NOMO-1 treated with DMSO at 0.1 percent for 48 hours (cell line): ENCODE results near the gene PMEL.
"Not testable (repeated sequence)": the region's sequence is repeated elsewhere in the genome, so short reads cannot be mapped to it uniquely, and the experiment has no call there.

Experiments
- DNase-seq: peaks from one replicate; lab custom pipeline; 2025; ENCODE audit not compliant: unreplicated experiment; lab: John Stamatoyannopoulos, UW

PMEL gene

DNA sequence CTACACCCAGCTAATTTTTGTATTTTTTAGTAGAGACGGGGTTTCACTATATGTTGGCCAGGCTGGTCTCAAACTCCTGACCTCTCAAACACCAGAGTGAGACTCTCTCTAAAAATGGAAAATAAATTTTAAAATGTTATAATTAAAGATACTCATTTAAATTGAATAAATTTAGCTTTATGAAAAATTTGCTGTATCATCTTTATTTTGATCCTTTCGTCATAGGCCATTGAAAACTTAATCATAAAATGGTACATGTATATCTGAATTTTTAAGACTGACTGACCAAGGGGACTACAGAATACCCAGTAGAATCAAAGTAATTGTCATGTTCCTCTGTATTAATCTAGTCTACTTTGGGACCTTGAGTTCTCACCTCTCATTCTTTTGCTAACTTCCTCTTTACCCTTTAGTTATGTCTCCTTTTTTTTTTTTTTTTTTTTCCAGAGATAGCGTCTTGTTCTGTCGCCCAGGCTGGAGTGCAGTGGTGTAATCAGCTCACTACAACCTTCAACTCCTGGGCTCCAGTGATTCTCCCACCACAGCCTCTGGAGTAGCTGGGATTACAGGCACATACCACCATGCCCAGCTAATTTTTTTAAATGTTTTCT lies 17.5 kb upstream of the PMEL start:
- DNase-seq = peak; percentile 49

DNA sequence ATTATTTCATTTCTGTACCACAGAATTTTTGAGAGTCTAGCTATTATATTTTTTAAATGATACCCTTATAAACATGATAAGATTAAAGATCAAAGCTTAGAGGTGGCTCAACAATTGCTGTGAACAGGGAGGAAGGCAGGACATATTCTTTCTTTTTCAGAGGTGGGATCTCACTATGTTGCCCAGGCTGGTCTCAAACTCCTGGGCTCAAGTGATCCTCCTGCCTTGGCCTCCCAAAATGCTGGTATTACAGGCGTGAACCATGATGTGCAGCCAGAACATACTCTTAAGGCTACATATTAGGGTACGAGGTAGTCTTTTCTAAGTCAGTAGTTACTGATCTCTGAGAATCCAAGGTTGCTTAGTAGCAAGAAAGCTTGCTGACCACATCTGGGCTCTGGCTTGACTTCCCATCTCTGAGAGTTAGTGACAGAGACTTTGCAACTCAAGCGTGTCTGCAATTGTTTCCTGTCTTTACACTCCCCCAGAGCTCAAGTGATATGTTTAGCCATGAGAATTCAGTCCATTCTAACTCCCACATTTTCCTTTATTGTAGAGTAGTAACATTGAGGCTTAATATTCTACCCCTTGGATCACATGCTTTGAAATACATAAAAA lies 16.6 kb upstream of the PMEL start:
- no peak for DNase-seq

DNA sequence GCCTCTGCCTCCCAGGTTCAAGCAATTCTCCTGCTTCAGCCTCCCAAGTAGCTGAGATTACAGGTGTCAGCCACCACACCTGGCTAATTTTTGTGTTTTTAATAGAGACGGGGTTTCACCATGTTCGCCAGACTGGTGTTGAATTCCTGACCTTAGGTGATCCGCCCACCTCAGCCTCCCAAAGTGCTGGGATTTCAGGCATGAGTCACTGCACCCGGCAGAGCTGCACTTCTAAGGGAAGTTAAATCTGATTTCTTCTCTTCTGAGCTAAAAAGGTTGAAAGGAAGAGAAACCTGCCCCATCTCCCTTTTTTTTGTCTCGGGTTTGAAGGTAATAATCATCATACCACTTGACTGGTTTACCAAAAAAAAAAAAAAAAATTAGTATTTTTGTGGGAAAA lies 16.0 kb upstream of the PMEL start:
- DNase-seq = not testable (repeated sequence)

DNA sequence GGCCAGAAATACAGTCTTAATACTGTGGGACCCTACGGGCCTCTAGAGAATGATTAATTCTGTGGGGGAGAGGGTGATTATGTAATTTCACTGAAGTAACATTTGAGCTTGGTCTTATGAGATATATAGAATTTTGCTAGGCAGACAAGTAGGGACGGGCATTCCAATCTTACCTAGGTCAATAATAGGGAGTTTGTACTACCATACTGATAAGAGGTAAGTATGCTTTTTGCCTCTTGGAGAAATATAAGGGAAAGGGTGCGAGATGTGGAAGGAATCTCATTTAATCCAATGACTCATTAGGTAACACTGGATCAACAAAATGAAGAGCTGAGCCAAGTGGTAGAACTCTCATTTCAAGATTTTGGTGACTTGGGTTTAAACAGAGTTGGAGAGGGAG lies 13.2 kb upstream of the PMEL start:
- DNase-seq = no peak

DNA sequence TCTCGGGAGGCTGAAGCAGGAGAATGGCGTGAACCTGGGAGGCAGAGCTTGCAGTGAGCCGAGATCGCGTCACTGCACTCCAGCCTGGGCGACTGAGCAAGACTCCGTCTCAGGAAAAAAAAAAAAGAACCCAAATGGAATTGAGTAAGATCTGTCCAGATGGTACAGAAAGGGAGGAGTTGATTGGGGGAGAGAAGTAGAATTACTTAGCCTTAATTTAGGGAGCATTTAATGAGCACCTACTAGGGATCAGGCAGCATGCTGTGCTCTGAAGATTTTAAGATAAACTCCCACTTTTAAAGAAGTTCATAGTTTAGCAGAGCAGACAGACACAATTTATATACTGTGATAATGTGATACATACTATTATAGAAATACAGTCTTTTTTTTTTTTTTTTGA lies 12.6 kb upstream of the PMEL start:
- DNase-seq = no peak

DNA sequence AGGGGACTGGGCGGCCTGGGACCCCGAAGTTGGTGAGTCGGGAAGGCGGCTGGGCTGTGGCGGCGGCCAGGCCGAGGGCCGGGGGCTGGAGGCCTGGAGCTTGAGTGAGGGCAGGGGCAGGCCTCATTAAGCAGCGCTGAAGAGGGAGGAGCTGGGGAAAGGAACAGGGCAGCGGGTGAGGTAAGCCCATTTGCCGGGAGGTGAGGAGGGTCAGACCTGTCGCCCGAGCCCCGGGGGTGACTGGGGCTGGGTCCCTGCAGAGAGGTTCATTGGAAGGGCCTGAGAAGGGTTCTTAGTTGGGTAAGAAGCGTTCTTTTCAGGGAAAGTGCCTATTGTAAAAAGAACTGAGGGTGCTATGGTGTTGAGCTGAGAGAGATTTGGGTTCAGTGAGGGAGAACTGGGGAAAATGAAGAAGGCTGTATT lies 8.5 kb upstream of the PMEL start:
- DNase-seq = peak; percentile 28

DNA sequence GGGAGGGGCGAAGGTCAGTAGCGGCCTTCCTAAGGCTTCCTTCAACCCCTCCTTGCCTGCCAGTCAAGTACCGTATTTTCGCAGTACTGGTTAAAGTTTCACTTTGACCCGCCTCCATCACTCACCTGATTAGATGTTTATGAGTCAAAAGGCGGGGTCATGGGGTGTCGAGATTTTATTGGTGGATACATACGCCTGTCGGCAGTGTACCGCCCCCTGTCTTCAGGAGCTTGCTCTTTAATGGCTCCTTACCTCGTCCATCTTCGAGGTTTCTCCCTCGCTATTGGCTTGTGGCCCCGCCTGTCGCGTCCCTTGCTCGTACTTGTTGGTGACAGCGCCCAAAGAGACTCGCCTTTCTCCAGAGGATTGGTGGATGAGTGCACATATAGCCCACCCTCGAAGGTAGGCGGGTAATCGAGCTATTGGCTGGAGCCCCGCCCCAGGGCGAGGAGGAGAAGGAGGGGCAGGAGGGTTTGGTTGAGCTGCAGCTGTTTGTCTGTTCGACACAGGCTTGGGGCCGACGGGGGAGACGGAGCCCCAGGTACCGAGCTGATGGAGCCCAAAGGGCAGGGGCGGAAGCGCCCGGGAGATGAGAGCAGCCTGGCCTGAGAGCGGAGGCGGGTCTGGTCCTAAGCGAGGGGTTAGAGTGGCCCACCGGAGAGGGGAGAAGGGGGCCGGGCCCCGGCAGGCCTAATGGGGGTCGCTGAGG lies 7.9 kb upstream of the PMEL start, which contains the start of gene RAB5B:
RAB5B (plus strand) TSS at position 480 of the 709 bp plus-strand sequence. CDS start 12,883 bp downstream, outside the sequence.
- DNase-seq = peak; percentile 100

DNA sequence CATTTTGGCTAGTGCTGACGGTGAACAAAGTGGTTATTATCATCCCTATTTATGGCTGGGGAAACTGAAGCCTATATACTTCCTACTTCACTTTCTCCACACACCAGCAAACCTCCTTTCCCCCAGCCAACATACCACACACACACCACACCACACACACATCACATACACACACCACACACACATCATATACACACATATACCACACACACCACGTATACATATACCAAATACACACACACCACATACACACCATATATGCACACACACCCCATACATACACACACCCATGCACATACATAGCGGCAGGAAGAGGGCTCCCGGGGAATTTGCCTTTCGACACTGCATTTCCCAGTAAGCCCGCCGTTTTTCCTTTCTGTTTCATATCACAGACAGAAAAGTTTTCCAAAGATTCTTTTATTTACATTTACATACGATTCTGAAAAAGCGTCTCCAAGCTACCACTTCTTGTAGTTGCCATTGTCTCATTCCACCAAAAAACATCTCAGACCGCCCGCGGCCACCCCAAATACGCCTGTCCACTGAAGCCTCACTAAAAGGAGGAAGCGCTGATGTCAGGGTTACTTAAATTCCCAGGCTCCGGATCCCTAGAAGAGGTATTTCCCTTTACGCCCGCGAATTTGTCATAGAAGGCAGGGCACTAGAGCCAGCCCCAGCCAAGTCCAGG lies 7.2 kb upstream of the PMEL start:
- peak; percentile 26 for DNase-seq

DNA sequence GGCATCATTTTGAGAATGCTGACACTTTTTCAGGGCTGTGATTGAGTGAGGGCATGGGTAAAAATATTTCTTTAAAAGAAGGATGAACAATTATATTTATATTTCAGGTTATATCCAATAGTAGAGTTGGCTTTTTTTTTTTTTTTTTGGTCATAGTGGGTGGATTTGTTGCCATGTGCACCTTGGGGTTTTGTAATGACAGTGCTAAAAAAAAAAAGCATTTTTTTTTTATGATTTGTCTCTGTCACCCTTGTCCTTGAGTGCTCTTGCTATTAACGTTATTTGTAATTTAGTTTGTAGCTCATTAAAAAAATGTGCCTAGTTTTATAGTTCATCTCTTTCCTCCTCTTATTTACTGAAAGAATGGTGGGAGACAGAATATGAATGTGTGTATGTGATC lies 6.6 kb upstream of the PMEL start:
- DNase-seq = no peak

DNA sequence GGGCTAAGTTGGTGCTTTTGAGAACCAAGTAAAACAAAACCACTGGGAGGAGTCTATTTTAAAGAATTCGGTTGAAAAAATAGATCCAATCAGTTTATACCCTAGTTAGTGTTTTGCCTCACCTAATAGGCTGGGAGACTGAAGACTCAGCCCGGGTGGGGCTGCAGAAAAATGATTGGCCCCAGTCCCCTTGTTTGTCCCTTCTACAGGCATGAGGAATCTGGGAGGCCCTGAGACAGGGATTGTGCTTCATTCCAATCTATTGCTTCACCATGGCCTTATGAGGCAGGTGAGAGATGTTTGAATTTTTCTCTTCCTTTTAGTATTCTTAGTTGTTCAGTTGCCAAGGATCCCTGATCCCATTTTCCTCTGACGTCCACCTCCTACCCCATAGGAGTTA lies 6.2 kb upstream of the PMEL start:
- DNase-seq = no peak

DNA sequence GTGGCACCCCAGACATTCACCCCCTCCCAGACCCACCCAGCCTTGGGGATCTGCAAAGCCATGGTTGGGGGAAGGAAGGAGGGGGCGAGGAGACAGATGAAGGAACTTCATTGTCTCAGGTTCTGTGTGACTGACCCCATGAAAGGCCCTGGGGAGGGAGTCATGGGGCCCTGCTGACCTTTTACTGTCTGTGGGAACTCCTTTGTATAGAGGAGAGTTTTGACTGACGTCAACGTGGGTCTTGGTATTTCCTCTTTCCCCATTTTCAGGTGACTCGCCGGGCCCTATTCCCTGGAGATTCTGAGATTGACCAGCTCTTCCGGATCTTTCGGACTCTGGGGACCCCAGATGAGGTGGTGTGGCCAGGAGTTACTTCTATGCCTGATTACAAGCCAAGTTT lies 4.9 kb upstream of the PMEL start:
- no peak for DNase-seq

DNA sequence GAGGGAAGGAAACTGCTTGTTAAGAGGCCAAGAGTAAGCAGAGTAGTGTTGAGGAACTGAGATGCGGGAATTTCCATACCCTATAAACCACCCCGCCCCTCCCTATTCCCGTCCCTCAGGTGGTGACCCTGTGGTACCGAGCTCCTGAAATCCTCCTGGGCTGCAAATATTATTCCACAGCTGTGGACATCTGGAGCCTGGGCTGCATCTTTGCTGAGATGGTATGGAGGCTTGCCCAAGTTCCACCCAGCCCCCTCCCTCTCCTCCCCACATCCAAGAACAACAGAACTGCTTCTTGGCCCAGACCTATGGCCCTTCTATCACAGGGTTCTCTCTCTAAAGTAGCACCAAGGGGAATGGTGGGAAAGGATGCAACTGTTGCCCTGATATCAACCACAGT lies 3.5 kb upstream of the PMEL start:
- no peak for DNase-seq

DNA sequence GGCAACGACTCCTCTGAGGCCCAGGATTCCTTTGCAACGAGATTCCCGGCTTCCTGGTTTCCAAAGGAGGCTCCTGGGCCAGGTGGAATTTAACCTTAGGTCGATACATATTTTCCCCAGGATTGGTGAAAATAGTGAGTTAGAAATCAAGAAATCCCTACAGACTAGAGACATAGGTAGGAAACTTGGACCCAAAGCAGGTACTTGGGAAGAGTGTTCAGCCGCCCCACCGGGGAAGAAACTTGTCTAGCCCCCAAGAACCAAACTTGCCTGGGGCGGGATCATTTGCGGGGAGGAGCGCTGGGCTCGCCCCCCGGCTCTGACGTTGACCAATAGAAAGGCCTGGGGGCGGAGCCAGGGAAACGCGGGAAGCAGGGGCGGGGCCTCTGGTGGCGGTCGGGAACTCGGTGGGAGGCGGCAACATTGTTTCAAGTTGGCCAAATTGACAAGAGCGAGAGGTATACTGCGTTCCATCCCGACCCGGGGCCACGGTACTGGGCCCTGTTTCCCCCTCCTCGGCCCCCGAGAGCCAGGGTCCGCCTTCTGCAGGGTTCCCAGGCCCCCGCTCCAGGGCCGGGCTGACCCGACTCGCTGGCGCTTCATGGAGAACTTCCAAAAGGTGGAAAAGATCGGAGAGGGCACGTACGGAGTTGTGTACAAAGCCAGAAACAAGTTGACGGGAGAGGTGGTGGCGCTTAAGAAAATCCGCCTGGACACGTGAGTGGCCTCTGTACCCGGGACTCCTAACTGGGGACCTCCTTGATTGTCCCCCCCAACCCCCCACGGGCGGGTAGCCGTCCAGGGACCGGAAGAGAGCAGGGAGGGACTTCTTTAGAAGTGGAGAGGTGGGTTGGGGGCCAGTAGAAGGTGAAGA lies 803 bp upstream of the PMEL start, which contains the start of gene CDK2:
CDK2 (plus strand) TSS at position 423 of the 874 bp plus-strand sequence; CDS start at position 602, 179 bp downstream.
- DNase-seq = peak; percentile 79

DNA sequence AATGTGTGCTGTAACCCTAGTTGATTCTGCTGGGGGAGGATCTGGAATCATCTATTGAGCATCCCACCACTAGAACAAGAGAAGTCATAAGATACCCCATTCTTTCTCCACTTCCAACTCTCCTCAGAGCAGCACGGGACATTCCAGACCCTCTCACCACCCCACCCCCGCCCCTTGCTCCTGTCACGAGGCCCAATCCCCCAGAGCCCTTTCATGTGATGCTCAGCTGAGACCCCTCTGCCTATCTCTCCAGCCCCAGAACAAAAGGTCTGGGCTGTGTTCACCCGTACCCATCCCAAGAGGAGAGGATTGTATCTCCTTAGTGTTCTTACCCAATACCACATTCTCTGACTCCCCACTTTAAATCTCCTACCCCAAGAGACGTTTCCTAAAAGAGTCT lies 602 bp downstream of the PMEL start:
- no peak for DNase-seq

DNA sequence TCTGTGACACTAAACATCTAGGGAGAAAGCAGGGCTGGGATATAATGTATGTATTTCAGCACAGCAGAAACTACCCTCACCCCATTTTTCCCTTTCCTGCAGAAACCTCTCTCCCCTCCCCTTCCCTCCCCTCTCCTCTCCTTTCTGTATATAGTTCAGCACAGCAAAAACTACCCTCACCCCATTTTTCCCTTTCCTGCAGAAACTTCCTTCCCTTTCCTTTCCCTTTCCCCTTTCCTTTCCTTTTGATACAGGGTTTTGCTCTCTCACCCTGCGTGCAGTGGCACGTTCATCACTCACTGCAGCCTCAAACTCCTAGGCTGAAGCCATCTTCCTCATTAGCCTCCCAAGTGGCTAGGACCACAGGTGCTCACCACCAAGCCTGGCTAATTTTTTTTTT lies 2.1 kb downstream of the PMEL start:
- no peak for DNase-seq

DNA sequence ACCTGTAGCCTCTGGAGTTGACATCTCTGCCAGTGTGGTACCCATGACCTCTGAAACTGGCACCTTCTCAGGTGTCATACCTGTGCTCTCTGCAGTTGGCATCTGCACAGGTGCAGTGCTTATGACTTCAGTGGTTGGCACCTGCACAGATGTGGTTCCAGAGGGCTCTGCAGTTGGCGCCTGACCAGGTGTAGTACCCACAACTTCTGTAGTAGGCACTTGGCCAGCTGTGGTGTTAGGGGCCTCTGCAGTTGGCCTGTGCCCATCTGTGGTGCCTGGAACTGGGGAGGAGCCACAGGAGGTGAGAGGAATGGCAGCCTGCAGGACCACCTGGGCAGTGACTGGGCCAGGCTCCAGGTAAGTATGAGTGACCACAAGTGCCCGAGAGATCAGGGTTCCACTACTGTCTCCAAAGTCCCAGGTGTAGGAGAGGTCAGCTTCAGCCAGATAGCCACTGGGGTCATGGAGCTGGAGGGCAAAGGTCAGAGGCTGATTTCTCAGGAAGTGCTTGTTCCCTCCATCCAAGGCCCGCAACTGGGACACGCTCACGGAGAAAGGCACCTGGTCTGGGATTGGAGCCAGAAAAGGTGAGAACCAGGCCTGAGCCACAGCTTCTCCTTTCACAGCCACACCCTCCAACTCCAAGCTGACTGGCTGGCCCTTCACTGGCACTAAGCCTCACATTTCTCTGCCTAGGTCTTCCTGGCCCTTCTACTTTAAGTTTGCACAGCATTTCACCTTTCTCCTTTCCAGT lies 8.6 kb downstream of the PMEL start:
- DNase-seq = no peak

DNA sequence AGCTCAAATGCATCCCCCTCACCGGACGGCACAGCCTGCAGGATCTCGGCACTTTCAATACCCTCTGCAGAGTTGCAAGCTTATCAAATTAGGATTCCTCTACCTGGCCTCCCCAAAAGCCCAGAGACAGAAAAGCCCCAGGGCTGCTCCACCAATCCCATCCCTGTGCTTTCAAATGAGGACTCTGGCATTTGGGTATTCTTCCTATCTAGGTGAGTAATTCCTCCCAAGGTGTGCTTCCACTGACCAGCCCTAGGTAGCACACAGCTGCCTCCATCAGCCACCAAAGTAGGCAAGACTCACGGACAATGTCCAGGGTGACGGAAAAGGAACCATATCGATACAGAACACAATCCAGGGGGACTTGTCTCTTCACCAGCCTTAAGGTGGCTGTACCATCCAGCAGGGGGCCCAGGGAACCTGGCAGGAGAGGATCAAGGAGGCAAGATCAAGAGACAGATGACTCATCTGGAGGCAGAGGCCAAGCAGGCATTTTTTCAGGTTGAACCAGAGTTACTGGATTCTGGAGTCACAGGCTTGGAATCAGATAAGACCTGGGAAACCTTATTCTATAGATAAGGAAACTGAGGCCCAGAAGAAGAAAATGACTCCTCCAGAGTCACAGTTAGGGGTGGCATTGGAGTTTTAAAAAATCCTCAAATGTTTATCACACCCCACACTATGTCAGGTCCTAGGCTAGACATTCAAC lies 9.9 kb downstream of the PMEL start:
- peak; percentile 3 for DNase-seq

DNA sequence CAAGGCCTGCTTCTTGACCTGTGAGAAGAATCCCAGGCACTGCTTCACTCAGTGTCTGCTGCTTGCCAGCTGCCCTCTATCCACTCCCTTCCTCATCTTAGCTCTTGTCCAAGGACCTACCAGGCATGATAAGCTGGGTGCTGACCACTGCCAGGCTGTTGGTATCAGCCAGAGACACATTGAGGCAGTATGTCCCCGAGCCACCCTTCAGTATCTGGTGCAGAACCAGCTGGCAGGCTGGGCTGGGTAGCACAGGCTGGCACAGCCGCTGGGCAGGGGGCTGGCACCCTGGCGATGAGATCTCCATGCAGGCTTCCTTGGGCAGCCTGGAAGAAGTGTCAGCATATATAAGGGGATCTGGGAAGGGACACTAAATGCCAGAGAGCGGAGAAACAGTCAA lies 10.5 kb downstream of the PMEL start:
- DNase-seq = no peak

DNA sequence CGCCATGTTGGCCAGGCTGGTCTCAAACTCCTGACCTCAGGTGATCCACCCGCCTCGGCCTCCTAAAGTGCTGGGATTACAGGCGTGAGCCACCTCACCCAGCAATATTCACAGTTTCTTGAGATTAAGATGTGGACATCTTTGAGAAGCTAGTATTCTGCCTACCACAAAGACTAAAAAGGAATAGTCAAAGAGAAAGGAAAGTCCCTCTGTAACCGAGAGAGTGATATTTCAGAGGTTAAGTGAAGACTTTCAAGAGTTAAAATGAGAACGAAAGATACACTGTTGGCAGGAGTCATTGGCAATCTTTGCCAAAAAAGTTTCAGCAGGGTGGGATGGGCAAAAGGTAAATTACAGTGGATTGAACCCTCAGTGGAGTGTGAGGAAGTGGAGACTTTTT lies 19.3 kb downstream of the PMEL start:
- no peak for DNase-seq
